Measurements from ENCODE around the gene AMER2.
A peak's percentile ranks its signal among the peaks of the same experiment; 100 is the strongest.

The AMER2 gene

GRCh38 chr13:25171517-25172302 is at the start of gene AMER2:
TSS of gene AMER2 (minus strand) at chr13:25172288. CDS start at chr13:25171619, 669 bp downstream.
- peak; percentile 10 for DNase-seq

DNA sequence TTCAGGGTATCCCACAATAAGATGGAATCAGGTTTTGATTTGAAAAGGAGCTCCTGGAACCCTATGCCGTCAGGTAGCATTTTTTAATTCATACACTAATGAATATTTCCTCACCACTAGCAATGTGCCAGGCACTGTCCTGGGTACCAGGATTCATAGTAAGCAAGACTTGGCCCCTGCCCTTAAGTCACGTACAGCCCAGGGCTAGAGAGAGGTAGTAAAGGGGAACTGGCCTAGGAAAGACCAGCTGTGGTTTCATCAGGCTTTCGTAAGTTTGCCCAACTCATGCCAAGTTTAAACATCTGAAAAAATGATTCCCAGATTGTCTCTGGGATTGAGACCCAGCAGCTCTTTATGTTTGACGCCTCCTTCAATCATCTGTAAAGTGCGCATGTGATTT is 45.9 kb upstream of the AMER2 start:
- DNase-seq: no peak

DNA sequence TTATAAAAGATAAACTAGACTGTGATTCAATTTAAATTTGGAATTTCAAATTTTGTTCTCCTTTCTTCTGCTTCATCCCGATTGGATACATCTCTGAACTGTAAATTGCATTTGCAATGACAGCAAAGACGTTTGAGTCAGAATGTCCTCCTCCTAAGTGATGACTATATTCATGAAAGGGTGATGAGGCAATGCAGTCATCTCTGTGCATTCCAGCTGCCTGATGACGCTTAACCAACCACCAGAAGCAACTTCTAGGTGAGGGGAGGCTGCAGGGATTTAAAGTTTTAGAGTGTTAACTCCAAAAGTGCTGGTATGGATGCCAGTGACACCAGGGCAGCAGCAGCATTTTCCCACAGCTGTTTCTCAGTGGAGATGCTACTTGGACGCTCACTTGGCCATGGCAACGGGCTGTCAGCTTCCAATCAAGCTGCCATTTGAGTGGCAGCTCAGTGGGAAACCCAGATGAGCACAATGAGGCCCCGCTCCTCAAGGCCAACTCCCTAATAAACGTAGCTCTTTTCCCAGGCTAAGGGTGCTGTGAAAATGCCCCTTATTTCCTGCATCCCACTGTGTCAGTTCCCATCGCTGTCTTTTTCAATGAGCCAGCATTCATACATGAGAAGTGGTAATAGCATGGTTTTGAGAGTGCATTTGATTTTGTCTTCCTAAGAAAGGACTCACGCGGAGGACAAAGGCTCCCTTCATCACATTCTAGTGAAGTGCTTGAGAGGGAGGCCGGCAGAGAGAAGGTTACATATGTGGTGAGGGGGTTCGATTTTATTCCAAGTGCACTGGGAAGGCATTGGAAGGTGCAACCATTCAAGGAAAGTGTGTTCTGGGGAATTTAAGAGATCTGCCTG is 45.2 kb upstream of the AMER2 start:
- peak; percentile 18 for DNase-seq

DNA sequence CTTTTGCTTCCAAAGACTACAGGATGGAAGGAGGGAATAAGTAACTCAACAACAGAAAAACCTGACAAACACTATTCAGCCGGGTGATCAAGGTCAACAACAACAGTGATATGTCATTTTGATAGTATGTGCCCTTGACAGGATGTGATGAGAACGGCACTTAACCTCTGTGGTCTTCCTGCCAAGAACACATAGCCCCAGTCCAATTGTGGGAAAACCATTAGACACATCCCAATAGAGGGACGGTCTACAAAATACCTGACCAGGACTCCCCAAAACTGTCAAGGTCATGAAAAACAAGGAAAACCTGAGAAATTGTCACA is 43.1 kb upstream of the AMER2 start:
- no peak for DNase-seq

- DNase-seq: no peak
Measured at GRCh38 chr13:25214491-25215252, 42.6 kb upstream of the AMER2 start.

DNA sequence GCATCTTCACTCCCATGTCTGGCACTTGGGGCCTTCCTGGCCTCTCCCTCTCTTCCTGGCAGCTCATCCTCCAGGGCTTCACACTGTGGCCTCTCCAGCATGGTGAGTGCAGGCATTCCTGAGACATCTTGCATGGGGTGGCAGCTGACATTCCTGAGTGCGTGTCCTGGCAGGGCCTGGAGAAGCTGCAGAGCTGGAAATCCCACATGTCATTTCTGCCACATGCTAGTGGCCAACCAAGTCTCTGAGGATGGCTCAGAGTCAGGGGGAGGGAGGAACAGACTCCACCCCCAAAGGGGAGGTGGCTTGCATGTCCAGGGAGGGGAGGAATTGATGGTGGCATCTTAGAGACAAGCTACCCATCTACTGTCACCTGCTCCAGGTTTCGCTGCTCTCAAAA is 41.6 kb upstream of the AMER2 start:
- DNase-seq: no peak

DNA sequence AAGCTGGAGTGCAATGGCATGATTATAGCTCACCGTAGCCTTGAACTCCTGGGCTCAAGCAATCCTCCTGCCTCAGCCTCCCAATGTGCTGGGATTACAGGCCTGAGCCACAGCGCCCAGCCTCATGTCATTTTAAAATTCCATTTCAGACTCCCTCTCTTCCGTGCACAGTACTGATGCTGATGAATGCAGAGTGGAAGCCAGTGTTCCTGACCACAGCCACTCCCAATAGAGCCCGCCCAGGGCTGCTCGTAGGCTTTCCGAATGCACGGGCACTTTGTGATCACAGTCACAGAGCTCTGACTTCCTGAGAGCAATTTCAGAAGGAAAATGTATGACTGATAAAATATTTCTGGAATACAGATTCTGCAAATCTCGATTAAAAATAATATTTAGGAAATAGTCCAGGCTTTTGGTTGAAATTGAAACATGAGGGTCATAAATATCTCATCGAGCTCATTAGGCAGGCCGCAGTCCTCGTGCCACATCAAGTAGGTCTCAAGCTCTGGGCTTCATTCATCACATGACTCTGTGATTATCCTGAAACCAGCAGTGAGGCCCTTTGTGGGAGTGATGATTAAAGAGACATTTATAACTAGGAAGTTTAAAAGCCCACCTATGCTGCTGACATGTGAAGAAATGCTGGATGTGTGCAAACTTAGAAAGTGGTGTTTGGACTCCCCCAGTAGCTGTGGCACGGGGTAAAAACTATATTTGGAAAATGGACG is 38.9 kb upstream of the AMER2 start:
- no peak for DNase-seq

DNA sequence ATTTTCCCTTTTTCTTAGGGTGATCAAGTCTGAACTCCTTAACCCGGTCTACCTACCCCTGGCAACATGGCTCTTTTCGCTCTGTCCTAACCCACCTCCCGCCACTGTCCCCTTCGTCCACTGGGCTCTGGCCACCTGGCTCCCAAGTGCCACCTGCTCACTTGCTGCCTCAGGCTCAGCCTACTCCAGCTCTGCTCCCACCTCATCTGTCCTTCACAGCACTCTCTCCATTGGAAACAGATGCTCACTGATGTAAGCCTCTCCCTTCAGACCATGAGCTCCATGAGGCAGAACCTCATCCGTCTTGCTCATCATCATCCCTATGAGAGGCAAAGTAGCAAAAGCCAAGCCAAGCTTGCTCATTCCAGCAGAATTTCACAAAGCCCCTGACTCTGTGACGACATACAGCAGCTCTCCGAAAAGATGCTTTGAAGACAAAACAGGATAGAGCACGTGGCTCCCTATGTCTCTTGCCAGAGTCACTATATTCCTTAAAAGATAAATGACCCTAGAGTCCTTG is 35.3 kb upstream of the AMER2 start:
- no peak for DNase-seq

GRCh38 chr13:25204863-25205262 is 32.8 kb upstream of the AMER2 start:
- DNase-seq: no peak

- DNase-seq: no peak
Measured at GRCh38 chr13:25203127-25203740, 31.1 kb upstream of the AMER2 start.

GRCh38 chr13:25200783-25201182 is 28.7 kb upstream of the AMER2 start:
- DNase-seq: no peak

GRCh38 chr13:25198647-25199046 is 26.6 kb upstream of the AMER2 start:
- no peak for DNase-seq

GRCh38 chr13:25196971-25197370 is 24.9 kb upstream of the AMER2 start:
- no peak for DNase-seq

DNA sequence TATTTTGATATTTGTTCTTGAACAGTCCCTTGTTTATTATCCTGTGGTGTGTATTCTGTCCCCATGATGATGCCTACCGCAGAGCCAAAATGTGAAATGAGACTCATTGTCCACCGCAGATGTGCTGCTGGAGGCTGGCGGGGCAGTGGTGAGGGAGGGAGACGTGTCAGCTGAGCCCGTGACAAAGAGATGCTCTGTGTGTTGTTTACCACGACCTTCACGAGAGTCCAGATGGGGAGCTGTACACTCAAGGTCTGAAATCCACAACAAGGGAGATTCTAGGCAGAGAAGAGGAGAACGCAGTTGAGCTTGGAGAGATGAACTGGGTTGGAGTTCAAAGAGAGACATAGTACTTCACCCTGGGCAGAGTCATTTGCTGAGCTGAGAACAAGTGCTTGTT is 20.8 kb upstream of the AMER2 start:
- DNase-seq: no peak

DNA sequence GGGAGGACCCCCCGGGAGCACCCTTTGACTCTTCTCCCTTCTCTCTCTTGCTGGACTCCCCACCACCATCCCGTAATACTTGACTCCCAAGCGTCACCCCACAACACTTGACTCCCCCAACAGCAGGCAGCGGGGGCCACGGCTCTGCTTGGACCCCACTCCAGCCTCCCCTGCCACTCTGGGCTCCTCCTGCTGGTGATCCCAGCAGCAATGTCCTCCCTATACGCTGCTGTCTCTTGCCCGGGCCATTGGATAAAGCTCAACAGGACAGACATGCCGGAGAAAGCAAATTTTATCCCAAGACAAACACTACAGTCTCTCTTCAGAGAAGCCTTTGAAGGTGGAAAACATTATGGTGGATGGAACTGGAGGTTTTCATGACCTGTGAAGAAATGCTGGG is 20.4 kb upstream of the AMER2 start:
- DNase-seq: no peak

- DNase-seq: no peak
Measured at GRCh38 chr13:25192052-25192451, 20.0 kb upstream of the AMER2 start.

- DNase-seq: no peak
Measured at GRCh38 chr13:25190771-25191170, 18.7 kb upstream of the AMER2 start.

DNA sequence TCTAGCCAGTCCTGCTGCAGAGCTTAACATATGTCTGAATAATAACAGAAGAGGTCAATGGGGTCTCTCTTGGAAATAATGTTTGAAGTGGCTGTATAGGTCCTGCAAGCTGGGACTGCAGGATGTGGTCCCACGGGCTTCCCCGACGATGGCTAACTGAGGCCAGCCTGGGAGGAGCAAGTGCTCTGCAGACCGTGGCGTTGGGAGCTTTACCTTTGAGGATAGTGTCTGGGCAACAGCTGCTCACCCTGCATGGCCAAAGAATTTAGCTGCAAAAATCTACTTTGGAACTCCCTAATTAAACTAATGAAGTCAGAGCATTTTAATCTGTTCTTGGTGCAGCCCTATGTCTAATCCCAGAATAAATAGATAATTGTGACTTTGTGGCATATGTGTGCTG is 18.2 kb upstream of the AMER2 start:
- no peak for DNase-seq

DNA sequence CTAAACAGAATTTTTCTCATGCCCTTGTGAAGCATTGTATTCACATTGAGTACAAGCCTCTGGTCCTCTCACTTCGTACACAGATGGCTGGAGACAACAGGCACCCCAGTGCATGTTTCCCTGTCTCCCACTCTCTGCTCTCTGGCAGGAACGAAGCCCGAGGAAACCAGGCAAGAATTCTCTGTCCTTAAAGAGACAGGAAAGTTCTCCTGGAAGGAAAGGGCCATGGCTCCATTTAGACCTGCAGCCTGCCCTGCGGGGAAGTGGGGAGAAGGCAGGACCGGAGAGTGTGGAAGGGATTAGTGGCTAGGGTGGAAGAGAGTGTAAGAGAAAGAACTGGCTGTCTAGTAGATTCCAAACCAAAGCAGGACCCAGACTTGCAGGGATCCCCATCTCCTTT is 15.5 kb upstream of the AMER2 start:
- DNase-seq: no peak

DNA sequence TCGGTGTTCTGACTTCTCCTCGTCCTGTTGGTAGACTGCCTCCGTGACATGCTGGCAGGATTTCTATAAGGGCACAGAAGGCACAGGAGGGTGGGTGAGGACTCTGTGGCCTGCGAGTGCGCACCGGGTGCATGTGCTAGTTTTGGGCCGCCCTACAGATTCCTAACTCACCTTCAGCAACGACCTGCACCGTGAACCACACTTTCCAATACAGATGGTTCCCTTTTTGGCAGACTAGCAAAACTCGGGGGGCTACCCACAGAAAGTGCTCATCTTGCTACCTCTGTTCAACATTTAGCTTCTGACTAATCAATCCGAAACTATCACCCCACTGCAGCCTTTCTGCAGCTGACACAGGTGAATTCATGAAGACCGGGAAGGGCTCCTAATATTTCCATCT is 14.1 kb upstream of the AMER2 start:
- DNase-seq: no peak

DNA sequence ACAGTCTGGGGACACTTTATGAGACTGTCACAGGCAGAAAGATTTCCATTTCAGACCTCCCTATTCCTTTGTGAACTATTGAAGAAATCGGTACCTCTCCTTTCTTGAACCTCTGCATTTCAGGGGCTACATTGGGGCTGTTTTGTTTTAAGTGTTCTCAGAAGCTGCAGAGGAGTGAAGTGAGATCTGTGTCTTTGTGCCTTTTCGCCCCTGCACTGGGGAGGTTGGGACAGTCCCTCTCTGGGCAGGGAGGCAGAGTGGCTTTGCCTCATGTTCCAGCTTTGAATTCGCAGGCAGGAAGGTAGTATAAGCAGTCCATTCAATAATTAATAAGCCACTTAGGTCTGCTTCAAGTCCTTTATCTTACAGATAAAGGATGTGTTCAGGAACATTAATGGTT is 9.5 kb upstream of the AMER2 start:
- DNase-seq: no peak

Data from NCI-H2227 treated with DMSO at 0.1 percent for 48 hours (cell line).